Measurements from ENCODE around the gene TRAPPC3.
"Not testable (repeated sequence)": the region's sequence is repeated elsewhere in the genome, so short reads cannot be mapped to it uniquely, and the experiment has no call there.

TRAPPC3 gene

DNA sequence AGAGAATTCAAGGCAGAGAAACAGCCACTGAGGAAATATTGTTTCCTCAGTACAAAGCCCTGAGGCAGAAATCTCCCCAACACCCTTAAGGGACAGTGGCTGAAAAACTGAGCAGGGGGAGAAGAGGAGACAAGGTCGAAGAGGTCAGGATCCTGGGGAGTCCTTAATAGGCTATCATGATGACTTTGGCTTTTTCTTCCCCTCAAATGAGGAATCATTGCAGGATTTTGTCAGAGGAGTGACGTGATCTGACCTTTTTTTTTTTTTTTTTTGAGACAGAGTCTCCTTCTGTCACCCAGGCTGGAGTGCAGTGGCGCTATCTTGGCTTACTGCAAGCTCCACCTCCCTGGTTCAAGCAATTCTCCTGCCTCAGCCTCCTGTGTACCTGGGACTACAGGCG lies 16.9 kb upstream of the TRAPPC3 start:
- DNase-seq (ENCODE audit: low read depth), result no peak

DNA sequence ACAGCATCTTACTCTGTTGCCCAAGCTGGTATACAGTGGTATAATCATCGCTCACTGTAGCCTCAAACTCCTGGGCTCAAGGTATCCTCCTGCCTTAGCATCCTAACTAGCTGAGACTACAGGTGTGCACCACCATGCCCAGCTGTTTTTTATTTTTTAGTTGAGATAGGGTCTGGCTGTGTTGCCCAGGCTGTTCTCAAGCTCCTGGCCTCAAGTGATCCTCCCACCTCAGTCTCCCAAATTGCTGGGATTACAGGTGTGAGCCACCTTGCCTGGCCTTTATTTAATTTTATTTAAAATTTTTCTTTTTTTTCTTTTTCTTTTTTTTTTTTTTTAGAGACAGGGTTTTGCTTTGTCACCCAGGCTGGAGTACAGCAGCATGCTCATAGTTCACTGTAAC lies 15.9 kb upstream of the TRAPPC3 start:
- no peak for DNase-seq (ENCODE audit: low read depth)

DNA sequence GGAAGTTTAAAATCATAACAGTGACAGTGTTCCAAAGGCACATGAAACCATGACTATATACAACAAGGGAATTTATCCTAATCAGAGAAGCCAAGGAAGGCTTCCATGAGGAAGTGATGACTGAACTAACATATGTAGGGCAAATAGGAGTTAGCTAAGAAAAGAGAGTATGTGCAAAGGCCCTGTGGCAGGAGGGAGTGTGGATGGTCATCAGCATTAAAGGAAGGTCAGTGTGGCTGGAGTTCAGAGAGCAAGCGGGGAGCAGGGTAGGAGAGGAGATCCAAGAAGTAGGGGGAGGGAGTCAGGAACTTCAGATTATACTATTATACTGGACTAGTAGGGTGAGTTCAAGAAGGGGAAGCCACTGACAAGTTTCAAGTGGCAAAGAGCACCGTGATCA lies 15.1 kb upstream of the TRAPPC3 start:
- no peak for DNase-seq (ENCODE audit: low read depth)

DNA sequence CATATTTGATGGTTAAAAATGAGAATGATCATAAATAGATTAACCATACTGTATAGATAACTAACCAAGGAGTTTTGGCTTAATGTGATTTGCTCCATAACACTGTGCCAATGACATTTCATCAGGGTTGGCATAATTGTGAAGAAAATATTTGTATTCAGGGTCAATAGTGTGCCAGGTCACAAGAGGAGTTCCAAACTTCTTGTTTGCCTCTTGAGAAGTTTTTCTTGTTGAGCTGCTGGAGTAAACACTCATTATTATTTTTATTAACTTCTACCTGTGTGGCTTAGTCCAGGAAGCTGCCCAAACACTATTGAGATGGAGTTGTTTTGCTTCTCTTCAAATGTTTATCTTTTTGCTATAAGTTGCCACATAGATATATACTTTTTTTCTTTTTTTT lies 14.1 kb upstream of the TRAPPC3 start:
- no peak for DNase-seq (ENCODE audit: low read depth)

DNA sequence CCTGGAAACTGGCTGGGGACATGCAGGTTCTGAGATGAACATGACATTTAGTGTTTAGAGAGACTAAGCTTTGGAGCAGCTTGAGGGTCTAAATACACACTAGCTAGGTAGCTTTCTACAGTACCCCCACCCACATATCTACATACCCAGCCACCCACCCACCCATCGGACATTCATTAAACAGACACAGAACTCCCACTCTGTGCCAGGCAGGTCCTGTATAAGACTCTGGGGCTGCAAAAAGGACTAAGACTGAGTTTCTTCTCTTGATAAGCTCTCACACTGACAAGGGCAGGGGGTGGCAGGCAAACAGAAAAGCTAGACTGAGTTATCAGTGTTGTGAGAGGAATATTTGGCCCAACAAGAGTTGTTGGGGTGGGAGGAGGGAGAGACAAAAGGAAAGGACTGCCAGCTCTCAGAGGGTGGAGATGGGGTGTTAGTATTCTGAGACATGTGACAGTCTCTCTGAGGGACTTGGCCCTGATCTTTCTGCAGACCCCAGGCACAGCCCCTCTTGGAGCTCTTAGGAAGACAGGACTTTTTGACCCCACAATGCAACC lies 13.5 kb upstream of the TRAPPC3 start:
- DNase-seq (ENCODE audit: low read depth), result no peak

DNA sequence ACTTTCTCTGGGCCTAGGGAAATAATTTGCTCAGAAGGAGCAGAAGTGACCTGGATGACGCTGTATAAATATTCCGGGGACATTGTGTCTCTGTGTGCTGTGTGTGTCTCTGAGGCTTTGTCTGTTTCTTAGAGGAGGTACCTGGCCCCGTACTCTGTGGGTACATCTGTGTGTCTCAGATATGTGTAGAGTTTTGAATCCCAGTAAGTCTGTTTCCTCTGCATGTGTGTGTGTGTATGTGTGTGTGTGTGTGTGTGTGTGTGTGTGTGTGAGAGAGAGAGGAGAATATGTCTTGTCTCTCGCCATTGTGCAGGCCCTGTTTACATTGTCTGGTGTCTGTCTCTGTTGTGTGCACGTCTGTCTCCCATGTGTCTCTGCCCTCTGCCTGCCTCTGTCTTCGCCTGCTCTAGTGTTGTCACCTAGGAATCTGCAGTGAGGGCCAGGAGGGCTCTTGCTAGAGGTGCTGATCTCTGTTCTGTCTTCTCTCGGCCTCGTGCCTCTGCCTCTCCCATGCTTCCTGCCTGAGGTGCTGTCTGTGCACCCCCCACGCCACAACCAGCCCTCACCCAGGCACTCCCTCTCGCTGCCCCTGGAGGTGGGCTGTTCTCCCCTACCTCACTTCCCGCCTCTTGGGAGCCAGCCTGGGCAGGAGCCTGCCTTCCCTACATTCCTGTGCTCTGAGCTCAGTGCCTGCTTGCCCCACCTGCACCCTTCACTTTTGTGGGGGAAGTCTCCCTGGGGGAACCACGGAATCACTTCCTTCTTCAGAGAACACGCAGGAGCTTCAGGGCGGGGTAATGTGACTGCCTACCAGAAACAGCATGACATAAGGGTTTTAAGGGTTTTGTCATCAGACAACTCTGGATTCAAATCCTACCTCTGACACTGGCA lies 12.6 kb upstream of the TRAPPC3 start:
- DNase-seq (ENCODE audit: low read depth), result no peak

DNA sequence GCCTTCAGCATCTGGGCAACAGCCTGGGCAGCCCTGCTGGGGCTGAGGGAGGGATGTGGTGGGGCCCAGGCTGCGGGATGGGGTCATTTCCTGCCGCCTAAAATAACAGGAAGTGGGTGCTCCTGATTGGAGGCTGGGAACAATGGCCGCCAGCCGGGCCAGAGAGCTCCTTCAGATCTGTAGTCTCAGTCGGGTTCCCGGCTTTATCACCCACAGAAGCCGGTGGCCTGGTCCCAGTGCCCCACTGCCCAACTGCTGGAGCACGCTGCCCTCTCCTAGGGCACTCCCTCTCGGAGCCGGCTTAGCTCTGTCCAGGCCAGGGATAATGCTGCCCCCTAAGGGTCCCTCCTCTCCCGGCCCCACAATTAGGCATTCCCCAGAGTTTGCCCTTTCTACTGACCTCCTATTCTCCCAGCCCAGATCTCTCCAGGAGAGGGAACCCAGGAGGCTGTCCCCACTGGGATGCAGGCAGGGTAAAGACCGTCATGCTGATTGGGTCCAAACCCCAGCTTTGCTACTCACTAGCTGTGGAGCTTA lies 11.7 kb upstream of the TRAPPC3 start:
- peak; percentile 45 for DNase-seq (ENCODE audit: low read depth)

DNA sequence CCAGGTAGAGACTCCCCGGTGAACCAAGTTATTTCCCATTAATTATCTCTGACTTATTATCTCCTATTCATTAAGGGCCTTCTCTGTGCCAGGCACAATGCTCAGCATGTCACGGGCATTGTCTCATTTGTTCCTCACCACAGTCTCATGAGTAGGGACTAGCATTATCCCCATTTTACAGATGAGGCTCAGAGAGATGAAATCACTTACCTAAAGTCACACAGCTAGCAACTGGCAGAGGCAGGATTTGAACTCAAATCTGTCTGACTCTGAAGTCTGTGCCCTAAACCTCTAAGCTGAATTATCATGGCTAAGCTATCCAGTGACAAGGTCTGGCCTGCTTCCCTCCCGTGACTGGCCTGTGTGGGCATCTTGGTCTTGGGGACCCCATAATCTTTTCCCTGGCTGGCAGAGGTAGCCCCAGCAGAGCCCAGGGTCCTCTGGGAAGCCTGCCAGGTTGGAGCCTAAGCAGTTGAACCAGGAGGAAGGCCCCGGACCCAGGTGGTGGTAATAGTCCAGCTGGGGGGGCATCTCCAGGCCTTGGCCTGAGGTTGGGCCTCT lies 11.2 kb upstream of the TRAPPC3 start:
- no peak for DNase-seq (ENCODE audit: low read depth)

DNA sequence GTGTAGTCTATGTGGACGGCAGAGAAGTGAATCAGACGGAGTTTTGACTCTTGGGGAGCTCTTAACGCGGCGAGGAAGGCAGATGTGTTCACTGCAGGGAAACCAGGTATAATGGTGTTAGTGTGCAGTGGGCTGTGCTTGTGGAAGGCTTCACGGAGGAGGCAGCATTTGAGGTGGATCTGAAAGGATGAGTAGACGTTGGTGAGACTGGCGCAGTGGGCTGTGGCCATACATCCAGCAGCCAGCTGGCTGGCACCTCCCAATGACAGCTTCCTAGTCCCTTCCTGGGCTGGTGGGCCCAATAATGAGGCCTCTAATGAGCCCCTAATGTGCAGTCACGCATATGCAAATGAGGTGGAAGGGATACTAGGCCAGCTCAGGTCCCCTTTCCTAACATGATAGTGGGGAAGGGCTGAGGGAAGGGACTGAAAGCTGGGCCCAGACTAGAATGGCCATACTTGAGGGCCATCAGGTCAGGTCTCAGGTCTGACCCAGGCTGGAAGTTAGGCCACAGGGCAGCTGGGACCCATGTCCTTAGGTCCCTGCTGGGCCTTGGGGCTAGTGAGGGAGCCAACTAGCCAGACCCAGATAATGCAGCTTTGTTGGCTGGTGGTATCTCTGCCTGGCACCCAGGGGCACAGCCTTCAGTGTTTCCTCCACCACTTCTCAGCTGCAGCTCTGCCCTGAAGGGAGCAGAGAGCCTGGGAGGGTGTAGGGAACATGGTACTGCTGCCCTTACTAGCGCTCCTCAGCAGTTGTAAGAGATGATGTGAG lies 10.5 kb upstream of the TRAPPC3 start:
- DNase-seq (ENCODE audit: low read depth), result no peak

DNA sequence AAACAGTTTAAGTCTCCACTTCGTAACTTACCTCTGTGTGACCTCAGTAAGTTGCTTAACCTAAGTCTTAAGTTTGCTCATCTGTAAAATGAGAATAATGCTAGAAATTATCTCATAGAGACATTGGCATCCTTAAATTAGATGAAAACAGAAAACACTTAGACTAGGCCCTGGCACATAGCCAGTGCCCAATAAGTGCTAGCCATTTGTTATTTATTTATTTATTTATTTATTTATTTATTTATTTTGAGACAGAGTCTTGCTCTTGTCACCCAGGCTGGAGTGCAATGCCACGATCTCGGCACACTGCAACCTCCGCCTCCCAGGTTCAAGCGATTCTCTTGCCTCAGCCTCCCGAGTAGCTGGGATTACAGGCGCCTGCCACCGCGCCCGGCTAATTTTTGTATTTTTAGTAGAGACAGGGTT lies 9.6 kb upstream of the TRAPPC3 start:
- DNase-seq (ENCODE audit: low read depth), result not testable (repeated sequence)

DNA sequence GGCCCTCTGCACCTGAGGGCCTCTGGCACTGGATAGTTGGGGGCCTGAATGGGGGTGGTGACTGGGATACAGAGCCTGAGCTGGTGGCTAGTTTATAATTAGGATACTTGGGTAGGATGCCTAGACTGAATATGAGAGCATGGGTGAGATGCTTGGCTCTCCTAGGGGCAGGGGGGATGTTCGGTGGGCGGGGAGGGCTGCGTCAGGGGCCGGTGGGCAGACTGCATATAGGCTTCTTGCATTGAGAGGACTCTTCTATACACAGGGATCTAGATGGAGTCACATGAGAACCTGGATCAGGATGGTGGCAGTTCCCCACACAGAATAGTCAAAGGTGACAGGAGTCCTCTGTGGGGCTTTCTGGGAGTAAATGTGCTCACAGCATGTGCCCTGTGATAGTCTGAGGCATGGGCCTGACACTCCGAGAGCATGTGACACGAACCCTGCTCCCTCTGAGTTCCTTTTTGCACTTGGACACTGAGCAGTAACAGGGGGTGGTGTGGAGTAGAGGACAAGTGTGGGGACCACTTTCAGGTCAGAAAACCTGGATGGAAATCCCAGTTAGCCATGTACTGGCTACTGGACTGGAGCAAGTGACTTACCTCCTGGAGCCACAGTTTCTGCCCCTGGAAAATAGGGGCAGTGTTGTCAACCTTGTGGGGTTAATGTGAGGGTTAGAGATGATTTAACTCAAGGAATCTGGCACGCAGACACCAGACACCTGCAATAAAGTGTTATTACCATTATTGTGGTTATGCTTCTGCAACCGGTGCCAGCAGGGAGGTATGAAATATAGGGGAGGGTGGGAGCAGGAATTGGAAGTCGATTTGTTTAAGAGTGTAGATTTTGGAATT lies 8.9 kb upstream of the TRAPPC3 start:
- no peak for DNase-seq (ENCODE audit: low read depth)

DNA sequence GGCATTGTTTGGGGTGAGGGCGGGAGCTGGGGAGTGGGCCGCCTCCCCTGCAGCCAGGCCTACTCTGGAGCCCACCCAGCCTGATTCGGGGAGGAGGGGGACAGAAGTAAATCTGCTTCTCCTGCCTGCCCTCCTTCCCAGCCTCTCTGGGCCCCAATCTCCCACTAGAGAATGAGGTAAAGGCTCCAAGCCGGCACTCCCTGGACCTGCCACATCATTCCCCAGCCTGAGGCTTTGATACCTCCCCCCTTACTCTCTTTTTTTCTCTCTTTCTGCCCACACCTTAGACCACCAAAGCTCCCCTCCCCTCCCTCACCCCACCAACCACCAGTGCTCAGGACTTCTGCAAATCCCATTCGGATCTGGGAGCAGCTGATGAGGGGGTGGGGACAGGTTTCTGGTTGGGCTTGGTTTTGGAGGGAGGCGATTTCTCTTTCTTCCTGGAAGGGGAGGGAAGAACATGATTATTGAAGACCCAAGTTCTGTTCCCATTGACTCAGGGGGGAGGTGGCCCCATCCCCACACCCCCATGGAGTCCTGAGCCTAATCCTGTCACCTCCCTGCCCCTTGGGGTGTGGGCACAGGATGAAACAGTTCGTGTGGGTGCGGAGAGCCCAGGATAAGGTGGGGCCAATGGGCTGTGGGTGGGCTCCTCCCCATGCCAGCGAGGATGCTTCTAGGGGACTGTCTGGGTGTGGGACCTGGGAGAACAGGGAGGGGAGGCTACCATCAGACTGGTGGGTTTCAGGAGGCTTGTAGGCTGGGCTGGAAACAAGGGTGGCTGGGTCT lies 8.0 kb upstream of the TRAPPC3 start:
- no peak for DNase-seq (ENCODE audit: low read depth)

DNA sequence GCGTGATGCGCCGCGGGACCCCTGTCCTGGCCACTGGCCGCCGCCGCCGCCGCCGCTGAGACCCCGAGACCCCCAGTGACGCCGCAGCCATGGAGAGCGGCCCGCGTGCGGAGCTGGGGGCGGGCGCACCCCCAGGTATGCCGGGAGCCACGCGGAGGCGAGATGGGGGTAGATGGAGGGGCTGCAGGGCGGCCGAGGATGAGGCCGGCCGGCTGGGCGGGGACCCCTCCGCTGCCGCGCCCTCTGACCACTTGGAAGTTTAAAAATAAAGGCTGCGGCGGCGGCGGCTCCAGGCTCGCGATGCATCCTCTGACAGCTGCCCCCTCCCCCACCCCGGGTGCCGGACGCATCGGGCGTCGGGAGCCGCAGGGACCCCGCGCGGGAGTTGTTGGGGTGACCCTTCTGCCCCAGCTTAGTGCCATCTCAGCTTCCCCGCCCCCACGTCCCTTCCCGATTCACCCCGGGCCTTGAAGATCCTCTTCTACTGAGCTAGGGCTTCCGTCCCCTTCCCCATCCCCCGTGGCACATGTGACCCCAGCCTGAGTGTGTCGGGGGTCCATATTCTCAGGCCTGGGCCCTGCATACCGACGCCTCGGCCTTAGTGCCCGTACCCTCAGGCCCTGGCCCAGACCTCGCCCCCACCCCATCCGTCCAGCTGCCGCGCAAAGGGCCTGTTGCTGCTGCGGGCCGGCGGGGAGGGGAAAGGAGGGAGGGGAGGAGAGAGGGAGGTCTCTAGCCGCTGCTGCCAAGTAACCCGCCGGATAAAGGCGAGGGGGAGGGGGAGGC lies 7.2 kb upstream of the TRAPPC3 start:
- DNase-seq (ENCODE audit: low read depth), result no peak

DNA sequence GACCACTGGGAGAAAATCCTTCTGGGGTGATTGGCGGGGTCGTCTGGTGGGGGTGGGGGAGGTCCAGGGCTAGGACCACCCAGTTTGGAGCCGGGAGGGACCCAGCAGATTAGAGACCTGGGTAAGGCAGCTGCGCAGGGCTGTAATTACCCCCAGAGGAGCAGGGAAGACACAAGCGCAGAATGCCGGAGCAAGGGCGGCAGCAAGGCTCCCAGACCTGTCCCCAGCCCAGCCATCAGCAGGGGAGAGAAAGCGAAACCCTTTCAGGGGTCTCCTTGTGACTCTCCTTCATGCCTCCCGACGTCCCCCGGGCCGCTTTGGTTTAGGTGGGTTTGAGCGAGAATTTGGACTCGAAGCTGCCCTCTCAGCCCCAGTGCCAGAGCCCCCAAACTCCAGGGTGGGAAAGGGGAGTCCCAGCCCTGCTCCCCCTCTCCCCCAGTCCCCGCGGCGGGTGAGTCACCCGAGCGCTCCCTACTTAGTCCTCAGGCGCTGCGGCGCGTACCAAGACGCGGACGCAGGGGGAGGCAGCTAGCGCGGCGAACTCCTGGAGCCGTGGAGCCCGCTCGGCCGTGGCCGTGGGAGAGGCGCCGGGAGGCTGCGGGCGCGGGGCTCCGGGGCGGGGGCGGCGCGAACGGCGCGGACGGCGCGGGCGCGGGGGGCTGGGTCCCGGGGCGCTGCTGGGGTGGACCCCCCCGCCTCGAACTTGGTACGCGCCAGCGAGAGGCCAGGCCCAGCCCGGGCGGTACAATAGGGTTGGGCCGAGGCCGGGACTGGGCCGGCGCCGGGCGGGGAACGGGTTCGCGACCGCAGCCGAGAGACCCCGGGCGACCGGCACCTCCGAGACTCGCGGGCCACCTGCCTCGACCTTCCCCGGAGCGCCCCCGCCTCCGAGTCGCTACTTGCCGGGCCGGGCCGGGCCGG lies 6.4 kb upstream of the TRAPPC3 start, which contains the start of gene MAP7D1:
Gene MAP7D1, plus strand, starts transcription at position 753 of the 921 bp plus-strand sequence. CDS start 258 bp downstream, outside the sequence.
- peak; percentile 73 for DNase-seq (ENCODE audit: low read depth)

DNA sequence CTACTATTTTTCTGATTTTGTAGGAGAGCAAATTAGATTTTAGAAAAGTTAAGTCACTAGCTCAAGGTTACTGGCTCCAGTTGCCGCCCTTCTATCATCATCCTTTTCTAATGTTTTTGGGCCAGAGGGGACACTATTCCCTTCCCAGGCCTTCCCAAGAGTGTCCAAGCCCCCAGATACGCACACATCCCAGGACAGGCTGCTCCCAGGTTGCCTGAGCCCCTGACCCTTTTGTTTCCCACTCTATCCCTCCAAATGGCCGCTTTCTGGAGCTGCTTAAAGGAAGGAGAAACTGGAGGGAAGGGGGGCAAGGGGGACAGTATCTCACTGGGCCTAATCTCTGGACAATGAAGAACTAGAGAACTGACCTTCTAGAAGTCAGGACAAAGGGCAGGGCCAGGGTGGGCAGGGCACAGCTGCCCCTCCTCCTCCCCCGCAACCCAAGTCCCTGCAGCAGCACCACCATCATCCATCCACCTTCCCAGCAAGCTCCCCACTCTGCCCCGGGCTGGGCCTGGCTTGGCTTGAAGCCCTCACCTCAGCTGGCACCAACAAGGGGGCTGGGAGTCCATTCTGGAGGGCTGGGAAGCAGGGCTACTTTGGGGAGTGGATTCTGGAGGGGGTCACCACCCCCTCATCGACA lies 5.6 kb upstream of the TRAPPC3 start:
- no peak for DNase-seq (ENCODE audit: low read depth)

DNA sequence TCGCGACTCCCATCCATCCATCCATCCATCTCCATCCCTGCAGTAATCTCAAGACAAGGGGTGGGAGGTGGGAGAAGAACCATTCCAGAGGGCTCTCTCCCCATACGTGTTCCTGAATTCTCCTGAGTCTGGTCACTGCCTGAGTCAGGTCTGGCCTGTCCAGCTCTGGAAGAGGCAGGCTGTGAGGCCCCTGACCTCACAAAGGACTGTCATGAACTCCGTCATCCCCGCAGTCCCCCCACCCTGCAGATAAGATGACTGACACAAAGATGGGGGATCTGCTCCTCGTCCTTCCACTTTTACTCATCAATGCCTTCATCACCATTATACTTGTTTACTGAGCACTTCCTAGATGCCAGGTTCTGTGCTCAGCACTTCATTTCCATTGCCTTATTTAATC lies 5.0 kb upstream of the TRAPPC3 start:
- no peak for DNase-seq (ENCODE audit: low read depth)

DNA sequence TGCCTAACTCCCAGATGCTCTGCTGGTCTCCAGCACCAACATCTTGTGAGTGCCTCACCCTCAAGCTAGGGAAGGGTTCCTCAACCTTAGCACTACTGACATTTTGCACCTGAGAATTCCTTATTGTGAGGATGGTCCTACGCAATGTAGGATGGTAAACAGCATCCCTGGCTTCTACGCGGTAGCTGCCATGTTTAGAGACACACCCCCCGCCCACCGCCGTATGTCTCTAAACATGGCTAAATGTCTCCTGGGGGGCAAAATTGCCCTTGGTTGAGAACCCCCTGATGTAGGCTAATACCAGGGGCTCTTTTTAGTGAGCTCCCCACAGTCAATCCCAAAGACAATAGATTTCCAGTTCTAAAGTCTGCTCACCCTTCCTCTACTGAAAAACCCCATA lies 4.2 kb upstream of the TRAPPC3 start:
- DNase-seq (ENCODE audit: low read depth), result no peak

DNA sequence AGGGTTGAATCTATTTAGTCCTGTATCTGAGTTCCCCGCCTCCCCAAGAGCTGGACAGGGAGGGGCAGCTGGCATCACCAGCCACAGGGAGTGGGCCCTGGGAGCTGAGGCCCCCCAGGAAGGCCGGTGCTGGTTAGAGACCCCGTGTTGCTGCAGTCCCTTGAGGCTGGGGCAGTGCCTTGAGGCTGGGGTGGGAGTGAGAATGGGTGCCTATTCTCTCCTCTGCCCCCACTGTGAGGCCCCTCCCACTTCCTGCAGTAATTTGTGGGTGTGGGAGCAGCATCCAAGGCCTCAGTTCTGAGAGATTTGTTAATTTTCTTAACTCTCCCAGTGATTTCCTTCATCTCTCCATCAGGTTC lies 2.5 kb upstream of the TRAPPC3 start:
- DNase-seq (ENCODE audit: low read depth), result no peak
